NCI-H1105 treated with DMSO at 0.1 percent for 48 hours (cell line): ENCODE results near the gene LRRC66.

Source experiments
- DNase-seq: peaks from one replicate; lab custom pipeline; 2025; lab: John Stamatoyannopoulos, UW

Gene LRRC66

DNA sequence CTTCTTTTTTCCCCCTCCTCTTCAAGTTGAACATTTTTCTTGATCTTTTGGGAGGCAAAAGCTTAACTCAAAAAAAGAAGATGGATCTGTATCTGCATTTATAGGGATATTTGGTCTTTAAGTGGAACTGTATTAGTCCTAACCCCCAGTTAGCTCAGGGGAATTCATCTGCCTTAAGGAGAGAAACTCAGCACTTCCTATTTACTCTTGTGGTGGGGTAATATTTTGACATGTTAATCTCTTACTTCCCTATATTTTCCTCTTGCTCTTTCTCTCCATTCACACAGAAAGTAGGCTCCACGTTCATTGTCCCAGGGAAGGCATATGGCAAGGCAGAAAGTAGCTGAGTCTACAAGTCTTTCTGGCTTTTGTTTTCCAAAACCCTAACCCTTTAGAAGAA is 5.3 kb downstream of the LRRC66 start:
- no peak for DNase-seq

DNA sequence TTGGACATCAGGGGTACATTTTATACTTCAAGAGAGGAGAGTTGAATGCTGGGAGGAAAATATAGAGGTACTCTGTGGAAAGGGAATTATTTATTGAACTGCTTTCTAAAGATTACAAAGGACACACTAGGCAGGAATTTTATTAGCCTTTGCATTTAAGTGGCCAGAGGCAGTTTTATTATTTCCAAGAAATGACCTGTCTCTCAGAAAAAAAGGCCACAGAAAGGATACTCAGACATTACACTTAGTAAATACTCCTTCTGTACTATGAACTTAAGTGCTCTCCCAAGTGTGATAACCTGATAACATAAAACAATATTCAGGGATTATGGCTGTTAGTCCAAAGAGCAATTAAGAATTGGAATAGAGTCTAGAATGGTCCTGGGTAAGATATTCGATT is 7.5 kb downstream of the LRRC66 start:
- no peak for DNase-seq

DNA sequence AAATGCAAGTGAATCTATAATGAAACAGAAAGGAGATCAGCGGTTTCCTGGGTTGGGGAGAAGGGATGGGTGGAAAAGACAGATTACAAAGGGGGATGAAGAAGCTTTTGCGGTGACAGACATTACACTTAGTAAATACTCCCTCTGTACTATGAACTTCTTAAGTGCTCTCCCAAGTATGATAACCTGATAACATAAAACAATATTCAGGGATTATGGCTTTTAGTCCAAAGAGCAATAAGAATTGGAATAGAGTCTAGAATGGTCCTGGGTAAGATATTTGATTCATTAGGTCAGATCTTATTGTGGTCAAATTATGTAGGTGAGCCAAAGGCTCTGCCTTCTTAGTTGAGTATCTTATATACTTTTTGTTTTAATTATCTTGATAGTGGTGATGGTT is 9.2 kb downstream of the LRRC66 start:
- no peak for DNase-seq

DNA sequence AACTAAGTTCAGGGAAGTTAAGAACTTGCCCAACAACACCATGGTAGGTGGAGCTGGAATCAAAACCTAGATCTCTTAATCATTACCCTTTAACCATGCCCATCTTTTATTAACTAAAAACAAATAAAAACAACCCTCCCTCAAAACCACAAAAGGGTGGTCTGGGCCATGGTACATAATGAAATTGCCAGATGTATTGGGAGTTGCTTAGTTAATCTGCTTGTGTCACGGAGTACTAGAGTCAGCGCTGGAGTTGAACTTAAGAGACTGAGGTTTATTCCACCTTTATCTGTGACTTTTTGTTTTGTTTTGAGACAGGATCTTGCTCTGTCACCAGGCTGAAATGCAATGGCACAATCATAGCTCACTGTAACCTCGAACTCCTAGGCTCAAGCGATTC is 13.3 kb downstream of the LRRC66 start:
- DNase-seq, result no peak

DNA sequence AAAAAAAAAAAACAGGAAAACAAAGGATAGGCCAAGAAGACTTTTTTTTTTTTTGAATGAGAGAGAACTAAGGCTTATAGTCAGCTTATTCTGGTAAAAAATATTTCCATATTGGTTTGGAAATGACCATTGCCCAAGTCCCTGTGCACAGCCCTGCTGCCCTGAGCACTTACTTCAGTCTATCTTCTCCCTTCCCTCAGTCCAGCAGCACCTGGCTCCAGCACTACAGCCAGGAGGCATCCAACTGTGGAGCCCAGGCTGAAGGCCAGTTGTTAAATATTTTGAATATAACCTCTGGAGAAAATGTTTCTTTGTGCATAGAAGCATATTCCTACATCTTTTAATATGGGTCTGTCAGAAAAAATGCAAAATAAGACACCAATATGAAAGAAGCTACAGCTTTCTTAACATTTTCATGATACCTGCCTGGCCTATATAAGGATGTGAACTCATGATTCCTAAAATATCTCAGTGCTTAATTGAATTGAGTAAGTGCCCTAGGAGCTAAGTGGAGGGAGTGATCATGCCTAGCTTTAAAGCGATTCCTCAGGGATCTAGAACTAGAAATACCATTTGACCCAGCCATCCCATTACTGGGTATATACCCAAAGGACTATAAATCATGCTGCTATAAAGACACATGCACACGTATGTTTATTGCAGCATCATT is 14.4 kb downstream of the LRRC66 start:
- DNase-seq, result no peak

DNA sequence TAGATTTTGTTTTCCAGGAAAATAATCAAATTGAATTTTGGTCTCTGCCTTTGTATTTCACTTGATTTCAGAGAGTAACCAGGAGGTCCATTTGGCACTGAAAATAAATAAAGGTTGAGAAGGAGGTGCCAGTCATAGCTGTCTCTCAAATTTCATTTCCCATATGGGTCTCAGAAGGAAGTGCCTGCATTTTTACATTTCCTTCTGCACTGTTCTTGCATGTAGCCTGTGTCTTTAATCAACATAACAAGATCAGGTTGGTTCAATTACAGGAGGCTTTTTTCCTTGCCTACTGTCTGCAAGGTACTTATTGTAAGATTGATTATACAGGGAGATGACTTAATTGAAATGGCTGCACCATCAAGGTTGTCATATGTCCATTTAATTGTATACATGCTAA is 15.7 kb downstream of the LRRC66 start:
- no peak for DNase-seq

DNA sequence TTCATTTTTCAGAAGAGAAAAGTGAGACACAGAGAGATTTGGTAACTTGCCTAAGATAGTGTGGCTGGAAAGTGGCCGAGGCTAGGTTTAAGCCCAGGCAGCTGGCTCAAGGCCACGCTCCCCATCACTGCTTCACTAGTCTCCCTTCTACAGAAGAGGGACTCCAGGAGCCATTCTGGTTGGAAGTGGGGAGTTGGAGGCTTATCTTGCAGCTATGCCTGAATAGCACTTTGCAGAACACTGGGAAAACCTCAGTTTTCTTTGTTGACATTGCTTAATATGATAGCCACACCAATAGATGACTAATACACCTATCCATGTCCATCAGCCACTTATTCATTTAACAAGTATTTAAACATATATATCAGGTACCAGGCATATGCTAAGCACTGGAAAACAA is 18.5 kb downstream of the LRRC66 start:
- no peak for DNase-seq

DNA sequence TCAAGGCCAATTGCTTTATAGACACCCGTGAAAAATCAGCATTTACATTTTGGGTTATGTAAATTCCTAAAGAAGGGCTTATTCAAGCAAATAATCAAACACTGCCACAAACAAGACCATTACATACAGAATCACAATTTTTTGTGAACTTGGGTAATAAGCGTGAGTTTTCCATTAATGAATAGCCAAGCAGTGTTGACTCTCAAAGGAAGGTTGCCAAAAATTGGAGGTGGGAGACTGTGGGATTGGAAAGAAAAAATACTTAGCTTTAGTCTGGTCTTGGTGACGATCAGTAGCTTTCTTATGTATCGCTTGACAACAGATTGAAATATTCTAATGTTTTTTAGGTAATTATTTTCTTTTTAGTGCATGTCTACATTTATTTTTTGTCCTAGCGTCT is 20.9 kb downstream of the LRRC66 start:
- DNase-seq, result no peak

DNA sequence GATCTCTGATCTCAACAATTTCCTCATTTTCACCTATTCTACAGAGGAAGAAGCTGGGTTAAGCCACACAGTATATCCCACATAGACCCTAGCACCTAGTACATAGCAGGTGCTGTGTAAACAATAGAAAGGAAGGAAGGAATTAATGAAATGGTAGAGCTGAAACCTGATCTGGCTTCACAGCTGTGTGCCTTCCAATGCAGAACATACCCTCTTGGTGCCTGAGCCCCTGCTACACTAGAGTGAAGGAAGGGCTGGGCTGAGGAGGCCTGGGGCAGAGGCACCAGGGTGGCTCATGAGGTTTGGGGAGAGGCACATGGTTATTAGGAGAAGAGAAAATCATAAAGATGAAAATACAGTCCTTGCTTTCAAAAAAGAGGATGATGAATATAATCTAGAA is 21.3 kb downstream of the LRRC66 start:
- no peak for DNase-seq

DNA sequence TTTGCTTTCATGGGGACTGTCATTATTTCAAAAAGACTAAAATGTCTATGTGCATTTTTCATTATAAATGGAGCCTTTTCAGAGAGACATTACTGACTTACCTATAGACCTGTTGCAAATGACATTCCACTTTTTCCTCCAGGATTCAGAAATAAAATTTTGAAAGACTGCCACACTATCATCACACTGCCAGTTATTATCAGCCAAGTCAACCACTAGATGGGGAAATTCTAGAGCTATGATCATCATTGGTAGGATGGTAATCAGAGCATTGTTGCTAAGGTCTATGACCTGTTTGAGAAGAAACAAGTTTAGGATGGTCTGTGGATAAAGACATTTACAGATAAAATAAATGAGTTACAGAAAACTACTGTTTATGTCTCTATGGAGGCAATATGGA is 22.5 kb downstream of the LRRC66 start:
- DNase-seq, result no peak

DNA sequence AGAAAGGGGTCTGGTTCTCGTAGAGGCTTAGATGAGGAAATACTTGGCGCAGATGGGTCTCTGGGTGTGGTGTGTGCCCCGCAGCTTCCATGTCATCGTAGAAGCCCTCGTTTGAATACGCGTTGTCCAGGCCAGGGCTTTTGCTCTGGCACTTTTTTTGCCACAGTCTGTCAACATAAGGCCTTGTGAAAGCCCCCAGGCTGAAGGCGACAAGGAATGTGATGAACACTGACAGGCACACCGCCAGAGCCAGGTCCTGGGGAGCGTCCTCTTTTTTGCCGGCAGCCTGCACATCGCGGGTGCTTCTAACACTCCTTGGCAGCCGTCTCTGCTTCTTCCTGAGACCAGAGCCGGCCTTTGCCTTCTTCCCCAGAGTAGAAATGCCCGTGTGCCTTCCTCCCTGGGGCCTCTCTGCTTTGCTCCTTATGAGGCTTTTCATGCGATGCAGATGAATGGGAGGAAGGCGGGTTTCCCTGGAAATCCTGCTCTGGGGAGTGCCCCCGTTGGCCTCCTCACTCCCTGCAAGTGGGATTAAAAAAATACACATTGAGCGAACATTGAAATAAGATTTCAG is 24.4 kb downstream of the LRRC66 start:
- DNase-seq, result no peak

DNA sequence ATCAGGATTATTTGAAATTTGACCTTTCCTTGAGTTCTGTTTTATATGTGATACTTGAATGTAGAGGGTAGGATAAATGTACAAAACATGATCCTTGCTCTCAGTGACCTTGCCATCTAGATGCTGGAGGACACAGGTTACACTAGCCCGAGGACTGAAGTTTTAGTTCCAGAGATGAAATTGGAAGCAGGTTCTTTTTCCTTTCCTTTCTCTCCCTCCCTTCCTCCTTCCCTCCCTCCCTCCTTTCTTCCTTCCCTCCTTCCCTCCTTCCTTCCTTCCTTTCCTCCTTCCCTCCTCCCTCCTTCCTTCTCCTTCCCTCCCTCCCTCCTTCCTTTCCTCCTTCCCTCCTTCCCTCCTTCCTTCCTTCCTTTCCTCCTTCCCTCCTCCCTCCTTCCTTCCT is 54.3 kb downstream of the LRRC66 start:
- DNase-seq, result no peak

DNA sequence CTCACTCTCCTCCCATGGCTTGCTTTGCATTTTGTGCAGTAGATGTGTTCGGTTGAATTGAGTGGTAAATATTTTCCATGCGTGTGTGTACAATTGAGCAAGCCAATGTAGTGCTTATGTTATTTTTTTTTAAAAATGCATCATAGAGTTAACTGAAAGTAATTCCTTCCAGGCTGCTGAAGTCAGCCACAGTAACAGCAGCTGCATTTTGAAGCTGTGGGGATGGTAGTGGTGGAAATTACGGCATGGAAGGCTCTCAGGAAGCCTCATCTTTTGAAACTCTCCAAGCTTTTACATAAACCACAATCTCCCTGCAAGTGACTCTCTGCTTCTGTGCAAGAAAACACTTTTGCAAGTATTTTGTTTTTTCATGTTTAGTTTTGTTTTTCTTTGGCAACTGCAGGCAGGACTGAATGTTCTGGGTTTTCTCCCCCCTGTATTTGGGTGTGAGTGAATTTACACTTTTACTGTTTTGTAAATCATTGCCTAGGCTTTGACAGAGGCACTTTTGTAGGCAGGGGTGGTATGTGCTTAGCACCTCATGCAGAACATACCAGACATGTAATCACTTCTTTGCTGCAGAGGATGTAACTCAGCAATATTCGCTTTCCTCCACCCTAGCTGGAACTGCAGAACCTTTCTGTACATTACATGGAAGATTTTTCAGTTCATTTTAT is 56.2 kb downstream of the LRRC66 start:
- no peak for DNase-seq

DNA sequence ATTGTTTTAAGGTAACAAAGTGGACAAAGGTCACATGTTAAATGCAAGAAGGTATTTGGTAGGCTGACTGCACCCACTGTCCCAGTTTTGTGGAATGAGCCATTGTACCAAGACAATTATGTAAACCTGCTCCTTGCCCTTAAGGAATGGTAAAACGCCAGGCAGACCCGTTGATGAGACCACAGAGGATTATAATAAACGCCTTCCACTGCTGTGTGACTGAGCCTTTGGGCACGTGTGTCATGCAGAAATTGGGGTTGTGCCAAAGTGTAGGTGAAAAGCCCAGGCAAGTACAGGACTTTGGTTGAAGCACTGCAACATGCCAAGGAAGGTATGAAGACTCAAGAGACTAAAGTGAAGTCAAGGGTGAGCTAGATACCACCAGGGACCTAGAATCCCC is 59.7 kb downstream of the LRRC66 start:
- DNase-seq, result no peak

DNA sequence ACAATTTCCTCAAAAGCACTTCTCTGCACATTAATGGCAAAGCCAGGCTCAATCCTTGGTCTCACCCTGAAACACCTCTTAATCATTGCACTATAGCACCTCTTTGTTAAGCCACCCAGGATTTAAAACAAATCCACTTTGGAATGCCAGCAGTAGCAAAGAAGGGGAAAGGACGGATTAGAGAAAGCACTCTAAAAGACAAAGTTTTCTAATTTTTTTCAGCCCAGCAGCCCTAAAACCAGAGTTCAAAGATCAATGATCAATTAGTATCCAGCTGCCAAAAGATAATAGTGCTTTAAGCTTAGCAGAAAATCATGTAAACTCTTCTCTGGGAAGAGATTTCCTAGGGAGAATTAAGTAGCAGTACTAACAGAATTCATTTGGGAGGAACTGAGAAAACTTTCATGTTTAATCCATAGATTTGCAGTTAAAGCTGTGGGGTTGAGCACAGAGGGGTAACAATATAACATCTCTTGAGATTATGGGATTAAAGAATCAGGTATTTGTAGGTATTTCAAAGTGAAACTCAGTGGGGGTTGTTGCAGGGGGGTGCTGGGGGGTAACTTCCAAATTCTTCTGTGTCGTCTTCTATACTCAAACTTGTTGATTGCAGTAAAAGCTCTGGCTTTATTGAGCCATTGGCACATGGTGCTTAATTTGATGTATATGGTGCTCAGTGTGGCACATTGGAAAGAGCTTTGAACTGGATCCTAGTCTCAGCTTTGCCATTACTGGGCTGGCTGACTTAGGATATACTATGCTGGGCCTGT is 61.8 kb downstream of the LRRC66 start:
- DNase-seq, result no peak
